GM21528 (cell line): Measurements from ENCODE around the gene SPOP.
"Not testable (repeated sequence)": the region's sequence is repeated elsewhere in the genome, so short reads cannot be mapped to it uniquely, and the experiment has no call there.

ENCODE experiments used
- ATAC-seq: cut with Tn5 transposase; IDR thresholded peaks from one replicate; pipeline ENCODE4 v1.9.1; 2021; ENCODE audit warnings: mild to moderate bottlenecking, moderate library complexity; ENCODE audit not compliant: unreplicated experiment, low FRiP score

The SPOP gene

DNA sequence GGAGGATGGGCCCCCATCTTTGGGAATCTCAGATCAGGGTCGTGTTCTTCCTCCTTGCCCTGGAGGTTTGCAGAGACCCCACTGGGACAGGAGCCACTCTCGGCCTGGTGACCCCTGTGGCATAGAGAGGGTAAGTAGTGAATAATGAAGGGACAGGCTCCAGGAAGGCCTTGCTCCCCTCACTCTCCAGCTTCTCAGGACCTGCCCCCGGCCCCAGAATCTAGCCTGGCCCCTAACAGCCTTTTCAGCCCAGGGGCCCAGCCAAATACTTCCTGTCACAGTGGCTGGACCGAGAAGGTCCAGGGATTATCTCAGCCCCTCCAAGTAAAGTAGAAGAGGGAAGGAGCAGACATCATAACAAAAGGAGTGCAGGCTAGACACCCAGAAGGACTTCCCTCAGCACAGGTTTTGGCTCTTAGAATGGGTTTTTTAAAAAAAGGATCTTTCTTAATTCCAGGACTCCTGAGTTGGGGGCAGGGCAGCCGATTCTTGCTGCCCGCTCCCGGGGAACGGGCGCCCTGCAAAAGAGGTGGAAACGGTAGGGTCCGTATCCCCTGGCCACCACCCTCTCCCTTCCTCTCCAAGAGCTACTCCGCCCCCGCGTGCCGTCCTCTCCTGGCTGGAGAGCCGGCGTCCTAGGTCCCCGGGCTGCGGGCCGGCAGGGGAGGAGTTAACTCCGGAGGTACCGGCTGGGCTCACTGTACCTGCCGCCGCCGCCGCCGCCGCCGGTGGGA, 102.8 kb downstream of the SPOP start:
- ATAC-seq: no peak

DNA sequence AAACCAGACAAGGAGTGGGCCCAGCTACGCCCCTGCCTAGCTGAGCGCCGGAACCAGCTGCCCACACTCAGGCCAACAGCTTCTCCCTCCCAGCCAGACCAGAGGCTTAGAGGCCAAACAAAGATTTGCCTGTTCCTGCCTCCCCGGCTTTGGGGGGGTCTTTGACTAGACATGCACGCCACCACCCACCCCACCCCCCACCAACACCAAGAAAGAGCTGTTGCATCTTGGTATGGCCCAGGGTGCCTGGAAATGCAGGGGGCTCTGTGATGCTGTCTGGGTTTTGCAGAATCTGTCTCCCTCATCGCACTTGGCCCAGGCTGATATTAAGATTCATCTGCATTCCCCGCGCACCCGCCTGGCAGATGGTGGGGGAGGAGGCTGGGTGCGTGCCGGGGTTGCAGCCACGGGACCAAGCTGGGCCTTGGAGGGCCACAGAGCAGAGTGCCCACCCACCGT, 103.5 kb downstream of the SPOP start:
- ATAC-seq: no peak

DNA sequence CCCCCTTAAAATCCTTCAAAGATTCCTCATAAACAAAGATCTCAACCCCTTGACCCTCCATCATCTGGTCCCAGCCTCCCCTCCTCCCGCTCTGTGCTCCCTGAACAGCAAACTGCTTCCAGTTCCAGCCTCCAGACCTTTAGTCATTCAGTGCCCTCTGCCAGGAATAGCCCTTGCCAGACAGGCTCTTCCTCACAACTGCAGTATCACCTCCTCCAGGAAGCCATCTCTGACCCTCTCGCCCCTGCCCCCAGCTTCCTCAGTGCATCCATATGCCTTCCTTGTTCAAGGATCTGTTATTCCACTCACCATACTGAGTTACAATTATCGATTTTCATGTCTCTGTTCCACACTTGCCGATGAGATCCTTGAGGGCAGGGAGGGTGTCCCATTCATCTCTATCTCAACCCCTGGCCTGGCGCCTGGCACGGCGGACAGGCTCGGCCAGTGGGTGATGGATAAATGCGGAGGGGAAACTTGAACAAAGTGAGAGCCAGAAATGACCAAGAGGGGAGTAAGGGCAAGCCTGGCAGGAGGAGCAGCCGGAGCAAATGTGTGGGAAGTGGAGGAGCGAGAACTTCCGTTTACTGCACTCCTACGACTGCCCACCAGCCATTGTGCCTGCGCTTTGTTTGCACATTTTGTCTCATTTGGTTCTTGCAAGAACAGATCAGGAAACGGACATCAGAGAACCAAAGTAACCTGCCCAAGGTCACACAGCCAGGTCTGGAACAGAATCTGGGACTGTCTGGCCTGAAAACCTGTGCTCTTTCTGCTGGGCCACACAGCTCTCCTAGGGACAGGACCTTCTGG, 104.2 kb downstream of the SPOP start:
- ATAC-seq: no peak

DNA sequence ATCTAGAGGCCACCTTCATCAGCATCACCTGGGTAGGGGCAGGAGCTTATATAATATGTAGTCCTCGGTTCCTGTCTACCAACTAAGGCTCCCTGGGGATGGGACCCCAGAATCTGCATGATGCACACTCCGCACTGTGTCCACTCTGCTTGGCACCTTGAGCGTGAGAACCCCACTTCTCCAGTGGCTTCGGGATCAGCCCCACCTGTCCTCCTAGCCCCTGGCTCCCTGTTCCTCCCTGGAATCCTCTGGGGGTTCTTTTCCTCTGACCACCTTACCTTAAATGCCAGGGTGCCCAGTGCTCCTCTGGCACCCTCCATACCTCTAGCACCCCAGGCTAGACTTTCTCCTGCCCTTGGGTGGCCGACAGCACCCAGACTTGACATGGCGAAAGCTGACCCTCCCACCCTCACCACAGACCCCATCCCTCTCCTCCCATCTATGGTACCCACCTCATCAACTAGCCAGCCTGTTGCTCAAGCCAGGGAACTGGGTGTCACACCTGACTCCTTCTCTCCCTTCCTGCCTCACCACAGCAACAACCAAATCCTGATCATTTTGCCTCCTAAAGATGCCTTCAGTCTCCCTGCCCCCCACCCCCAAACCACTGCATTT, 105.0 kb downstream of the SPOP start:
- ATAC-seq: no peak

DNA sequence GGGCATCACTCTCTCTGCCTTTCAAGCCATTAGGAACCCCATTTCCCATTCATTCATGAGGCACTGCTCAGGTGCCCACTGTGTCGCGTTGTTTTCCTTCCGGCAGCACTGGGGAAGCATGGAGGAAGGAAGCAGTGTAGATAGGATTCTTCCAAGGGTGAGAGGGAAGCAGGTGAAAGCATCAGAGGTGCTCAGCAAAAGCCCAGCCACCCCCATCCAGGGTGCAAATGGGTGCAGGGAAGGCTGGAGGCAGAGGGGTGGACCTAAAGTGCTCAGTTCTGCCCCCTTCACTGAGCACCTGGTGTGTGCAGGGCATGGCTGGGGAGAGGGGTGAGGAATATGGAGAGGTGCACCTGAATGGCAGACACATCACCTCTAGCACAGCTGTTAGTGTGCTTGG, 105.7 kb downstream of the SPOP start:
- ATAC-seq: no peak

DNA sequence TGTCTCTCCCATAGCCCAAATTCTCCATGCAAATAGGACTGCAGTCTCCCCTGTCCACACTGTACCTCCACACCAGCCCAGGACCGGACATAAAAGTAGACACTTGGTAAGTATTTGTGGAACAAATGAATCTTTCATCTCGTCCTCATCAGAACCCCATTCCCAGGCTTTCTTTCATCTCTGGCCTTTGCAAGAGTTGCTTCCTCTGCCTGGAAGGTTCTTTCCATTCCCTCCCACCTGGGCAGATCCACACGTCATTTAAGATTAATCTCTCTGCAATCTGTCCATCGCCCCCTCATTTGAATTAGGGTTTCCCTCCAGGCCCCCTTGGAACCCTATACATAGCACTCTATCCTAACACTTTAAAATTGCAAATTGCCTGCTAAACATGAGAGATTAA, 106.1 kb downstream of the SPOP start:
- no peak for ATAC-seq

DNA sequence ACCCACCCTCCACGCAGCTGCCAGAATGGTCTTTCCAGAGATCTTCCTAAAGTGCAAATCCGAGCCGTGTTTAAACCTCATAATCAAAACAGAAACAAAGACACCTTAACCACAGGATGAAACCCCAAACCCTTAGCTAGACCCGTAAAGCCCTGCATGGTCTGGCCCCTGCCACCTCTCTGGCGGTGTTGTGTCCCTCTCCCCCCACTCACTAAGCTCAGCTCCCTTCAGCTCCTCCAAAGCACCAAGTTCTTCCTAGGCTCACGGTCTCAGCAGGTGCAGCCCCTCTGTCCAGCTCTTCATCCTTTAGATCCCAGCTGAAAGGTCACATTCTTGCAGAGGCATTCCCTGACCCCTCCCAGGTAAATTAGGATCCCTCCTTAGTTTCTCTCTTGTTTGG, 106.6 kb downstream of the SPOP start:
- ATAC-seq: no peak

DNA sequence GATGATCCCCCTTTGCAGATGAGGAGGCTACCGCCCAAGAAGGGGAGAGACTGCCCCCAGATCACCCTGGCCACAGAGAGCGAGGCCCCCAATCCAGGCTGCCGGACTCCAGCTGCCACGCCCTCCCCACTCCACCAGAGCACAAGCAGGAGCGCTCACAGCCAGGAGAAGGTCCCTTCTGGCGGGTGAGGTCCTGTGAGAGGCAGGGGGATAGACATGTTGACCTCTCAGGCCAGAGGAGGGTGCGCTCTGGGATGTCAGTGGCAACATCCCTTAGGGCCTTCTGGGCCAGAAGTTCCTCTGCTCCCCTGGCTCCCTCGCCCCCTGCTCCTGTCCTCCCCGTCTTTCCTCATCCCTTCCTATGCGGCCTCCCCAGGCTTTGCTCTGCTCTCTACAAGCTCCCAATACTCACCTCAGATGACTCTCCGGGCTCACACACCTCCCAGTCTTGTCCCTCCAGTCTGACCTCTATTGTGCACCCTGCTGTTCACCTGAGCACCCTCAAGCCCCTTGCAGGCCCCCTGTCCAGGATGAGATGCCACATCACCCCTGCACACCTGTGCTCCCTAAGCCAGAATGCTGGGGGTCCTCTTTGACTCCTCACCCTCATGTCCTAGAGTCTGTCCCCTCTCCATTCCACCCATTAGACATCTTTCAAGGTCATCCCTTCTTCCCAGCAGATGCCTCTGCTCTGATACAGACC, 107.2 kb downstream of the SPOP start:
- ATAC-seq: no peak

DNA sequence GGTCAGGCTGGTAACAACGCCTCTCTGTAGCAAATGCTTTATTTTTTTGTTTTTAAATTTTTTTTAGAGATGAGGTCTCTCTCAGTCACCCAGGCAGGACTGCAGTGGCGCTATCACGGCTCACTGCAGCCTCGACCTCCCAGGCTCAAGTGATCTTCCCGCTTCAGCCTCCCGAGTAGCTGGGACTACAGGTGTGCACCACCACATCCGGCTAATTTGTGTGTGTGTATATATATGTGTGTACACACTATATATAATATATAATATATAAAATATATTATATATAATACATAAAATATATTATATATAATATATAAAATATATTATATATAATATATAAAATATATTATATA, 109.2 kb downstream of the SPOP start:
- not testable (repeated sequence) for ATAC-seq

DNA sequence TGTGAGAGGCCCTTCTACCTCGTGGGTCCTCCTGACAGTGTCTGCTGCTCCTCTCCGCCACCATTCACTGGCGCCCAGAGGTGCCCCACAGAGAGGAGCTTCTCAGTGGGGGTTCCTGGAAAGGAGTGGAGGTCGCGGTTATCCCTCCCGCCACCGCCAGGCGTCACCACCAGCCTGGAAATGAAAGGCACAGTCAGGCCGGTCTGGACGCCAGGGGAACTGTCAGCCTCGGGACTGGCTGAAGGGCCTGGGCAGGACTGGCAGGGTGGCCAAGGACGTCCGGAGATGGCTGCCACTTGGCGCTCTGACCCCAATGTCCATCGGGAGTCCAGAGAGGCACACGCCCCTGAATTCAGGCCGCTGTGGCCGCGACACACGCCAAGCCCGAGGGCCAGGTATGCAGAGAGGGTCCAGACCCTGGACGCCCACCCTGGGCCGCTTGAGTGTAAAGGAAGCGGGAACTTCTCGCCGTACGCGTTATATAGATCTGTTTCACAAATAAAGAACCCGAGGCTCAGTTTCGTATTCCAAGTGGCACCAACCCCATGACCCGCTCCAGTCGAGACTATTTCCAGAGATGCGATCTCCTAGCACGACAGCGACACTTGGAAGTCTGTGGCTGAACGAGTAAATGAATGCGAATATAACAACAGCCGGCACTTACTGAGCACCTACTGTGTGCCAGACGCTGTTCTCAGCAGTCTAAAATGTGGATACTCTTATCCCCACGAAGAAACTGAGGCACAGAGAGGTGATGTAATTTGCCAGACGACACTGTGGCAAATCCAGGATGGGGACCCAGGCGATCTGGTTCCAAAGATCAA, 109.8 kb downstream of the SPOP start:
- no peak for ATAC-seq

DNA sequence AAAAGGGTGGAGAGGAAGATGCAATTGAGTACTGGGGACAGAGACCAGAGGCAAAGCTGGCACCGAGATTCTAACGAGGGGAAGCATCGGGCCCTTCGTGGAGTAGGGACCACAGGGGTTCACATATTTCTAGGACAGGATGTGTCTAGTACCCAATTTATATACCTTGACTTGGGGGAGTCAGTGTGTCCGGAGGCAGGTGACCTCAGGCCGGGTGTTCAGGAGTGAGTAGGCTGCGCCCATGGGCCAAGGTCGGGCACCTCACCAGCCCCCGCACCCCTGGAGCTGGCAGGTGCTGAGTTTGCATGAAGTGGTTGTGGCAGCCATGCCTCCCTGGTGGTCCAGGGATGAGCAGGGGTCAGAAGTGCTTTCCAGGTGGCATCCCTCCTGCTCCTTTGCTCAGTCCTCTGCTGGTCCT, 110.8 kb downstream of the SPOP start:
- no peak for ATAC-seq

DNA sequence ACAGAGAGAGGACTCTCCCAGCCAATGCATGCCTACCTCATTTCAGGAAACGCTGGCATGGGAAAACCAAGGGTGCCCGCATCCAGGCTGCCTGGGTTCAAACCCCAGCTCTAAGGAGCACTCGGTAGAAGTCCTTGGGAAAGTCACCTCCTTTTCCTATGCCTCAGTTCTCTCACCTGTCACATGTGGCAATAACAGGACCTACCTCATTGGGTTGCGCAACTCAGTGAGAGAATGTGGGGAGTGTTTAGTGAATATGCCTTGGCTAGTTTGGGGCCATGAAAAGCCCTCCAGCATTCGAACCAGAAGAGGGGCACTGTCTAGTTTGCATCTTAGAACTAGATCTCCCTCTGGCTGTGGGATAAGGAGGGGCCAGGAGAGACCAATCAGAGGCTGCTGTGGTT, 111.2 kb downstream of the SPOP start:
- no peak for ATAC-seq

DNA sequence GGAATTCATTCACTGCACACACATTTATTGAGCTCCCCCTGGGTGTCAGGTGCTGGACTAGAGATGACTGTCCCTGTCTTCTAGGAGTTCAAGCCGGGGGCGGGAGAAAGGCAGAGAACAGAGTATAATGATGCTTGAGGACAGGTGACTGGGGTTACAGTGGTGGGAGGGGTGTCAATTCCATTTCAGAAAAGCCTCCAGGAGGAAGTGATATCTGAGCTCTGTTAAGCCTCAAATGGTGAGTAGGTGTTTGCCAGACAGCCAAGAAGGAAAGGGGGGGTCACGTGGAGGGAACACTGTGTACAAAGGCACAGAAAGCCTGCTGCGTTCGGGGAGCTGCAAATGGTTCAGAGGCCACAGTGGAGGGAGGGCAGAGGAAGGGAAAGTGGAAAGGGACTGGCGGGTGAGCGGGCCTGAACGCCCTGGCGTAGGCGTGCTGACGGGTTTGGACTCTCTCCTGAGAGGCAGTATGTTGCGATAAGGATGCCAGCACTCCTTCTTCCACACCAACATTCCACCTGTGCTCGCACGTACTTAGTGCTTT, 111.9 kb downstream of the SPOP start:
- ATAC-seq: no peak

DNA sequence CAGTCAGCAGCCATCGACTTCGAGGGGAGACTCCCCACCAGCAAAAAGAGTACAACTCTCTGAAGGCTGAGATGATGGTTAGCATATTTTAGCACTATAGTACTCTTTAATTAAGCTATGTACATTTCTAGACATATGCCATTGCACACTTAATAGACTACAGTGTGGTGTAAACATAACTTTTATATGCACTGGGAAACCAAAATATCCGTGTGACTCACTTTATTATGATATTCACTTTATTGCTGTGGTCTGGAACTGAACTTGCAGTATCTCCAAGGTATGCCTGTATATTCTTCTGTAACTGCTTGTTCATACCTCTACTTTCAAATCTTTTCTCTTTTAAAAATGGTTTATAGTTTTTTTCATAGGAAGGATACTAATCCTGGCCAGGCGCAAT, 113.3 kb downstream of the SPOP start:
- ATAC-seq: no peak

DNA sequence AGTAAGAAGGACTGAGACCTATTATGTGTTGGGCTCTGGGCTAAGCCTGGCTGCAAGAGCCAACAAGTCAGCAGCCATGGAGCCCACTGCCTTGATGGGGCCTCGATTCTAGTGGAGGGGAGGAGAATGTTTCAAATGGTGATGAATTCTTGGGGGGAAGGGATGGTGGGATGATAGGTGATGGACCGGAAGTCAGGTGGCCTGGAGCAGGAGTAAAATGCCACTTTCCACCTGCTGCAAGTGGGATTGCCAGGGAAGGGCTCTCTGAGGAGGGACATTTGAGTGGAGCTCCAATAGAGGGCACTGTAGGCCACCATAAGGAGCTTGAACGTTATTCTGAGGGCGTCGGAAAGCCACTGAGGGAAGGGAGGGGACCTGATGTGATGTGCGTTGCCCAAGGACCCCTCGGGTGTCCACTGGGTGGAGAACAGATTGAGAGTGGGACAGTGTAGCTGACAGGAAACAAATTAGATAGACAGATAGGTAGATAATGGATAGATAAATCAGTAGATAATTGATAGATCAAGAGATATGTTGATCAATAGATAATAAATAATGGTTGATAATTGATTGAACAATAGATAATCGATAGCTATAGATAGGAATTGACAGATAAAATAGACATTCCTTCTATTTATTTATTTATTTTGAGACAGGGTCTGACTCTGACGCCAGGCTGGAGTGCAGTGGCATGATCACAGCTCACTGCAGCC, 120.4 kb downstream of the SPOP start:
- ATAC-seq: no peak

DNA sequence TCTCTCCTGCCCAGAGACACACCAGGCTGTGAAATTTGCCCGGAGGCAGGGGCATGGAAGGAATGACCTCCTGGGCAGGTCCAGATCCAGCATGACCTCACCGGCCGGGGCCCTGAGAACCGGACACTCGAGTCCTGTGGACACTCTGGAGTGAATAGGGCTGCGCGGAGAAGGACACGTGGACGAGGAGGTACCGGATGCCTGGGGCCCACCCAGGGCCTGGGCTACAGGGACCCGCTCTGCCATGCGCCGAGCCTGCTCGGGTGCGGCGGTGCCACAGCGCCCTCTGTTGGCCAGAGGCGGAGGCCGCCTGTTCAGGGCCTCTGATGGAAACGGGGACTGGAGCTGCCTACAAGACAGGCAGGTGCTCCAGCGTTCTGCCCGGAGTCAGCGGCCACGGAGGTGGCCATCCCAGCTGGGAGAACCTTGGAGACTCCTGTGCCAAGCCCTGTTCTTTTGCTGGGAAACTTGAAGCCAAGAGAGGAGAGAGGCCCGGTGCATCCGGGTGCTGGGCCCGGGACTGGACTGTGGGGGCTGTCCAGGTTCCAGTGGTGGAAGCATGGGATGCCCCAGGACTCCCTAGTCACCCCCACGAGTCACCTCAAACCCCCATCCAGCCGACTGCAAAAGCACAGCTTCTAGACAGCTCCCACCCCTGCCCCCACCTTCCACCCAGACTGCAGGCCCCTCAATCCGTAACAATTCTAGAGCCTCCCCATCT, 121.5 kb downstream of the SPOP start:
- no peak for ATAC-seq

DNA sequence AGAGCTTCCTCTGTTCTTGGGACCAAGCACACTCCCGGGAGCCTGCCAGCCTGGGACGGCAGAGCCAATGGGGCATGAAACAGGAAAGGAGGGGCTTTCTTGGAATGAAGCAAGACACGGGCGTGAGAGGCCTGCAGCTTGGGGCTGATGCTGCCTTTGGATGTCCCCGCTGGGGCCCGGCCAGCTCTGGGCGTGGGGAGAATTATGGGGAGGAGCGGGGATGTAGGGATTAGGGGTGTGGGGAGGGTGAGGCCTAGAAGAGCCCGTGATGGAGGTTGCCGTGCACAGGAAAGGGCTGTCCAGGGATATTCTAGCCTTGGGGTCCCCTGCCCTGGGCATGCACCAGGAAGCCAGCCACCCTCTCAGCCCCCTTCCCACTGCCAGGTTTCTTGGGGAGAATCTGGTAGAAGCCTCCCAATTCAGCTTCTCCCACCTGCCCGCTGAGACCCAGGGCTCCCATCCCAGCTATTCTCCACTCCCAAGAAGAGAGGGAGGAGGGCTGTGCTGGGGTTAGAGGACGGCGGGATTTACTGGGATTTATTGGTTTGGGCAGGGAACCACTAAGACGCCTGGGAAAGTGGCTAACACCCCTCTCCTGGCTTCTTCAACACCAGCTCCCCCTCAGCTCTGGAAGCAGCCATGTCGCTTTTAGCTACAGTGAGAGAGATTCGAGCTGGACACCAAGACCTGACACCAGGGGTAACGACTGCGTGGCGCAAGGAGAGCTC, 122.2 kb downstream of the SPOP start:
- no peak for ATAC-seq
